HEK293T (cell line): ENCODE results near the gene SH3RF3.

Experiments used
- FOXM1 ChIP-seq: fragments of 450-650 bp; IDR thresholded peaks from 2 replicates; pipeline ENCODE4 v1.6.1; 2017; ENCODE audit warnings: mild to moderate bottlenecking, borderline replicate concordance
- SUZ12 ChIP-seq: fragments of 450-650 bp; IDR thresholded peaks from 2 replicates; pipeline ENCODE4 v1.6.1; 2016; ENCODE audit warnings: mild to moderate bottlenecking

- TF ChIP-seq FOXM1 (no peak), SUZ12 (no peak)
These were observed 182.8 kb downstream of the SH3RF3 start for GRCh38 chr2:109311771-109312170.
